ENCODE measurements around the gene COMT.

Gene COMT

GRCh38 chr22:19929586-19930550, 11.7 kb upstream of the COMT start:
- Histone ChIP-seq H3K23ac (ENCODE audit: low read length) (no peak overlapping the region), H4K8ac (ENCODE audit: low read depth, low read length) (no peak overlapping the region), H3K14ac (ENCODE audit: low read length) (no peak overlapping the region), H3K27ac (ENCODE audit: low read depth, low read length) (no peak overlapping the region), H2BK5ac (ENCODE audit: low read depth, low read length, poor library complexity) (no peak overlapping the region), H3K9me3 (ENCODE audit: insufficient read depth, low read depth, low read length) (no peaks in the 10 kb centered on the region), H3K79me2 (ENCODE audit: control insufficient read depth, insufficient read depth, low read length, poor library complexity) (no peaks in the 10 kb centered on the region), H2AK5ac (ENCODE audit: low read length) (no peak overlapping the region), H3K18ac (ENCODE audit: low read length) (no peak overlapping the region), H3K4me3 (ENCODE audit: low read depth, low read length) (no peak overlapping the region), H2AFZ (ENCODE audit: insufficient read depth, low read length, poor library complexity) (no peak overlapping the region), H3K79me1 (ENCODE audit: low read length) (no peaks in the 10 kb centered on the region), H3K4me1 (ENCODE audit: control insufficient read depth in 1 of 2, insufficient read depth in 2 of 2, low read length in 2 of 2) (no peaks in the 10 kb centered on the region), H4K91ac (ENCODE audit: low read depth, low read length) (no peak overlapping the region), H3K27me3 (ENCODE audit: insufficient read depth, low read length) (no peaks in the 10 kb centered on the region), H3K4ac (ENCODE audit: low read depth, low read length) (no peak overlapping the region), H4K12ac (ENCODE audit: low read depth, low read length) (no peak overlapping the region), H2BK12ac (ENCODE audit: low read length) (no peak overlapping the region), H2BK120ac (ENCODE audit: insufficient read depth, low read length, poor library complexity) (no peak overlapping the region), H3K4me2 (ENCODE audit: low read length) (no peak overlapping the region), H3K9ac (ENCODE audit: low read length) (no peak overlapping the region), H3K36me3 (ENCODE audit: control insufficient read depth in 1 of 2, insufficient read depth in 2 of 2, low read length in 2 of 2) (no peaks in the 10 kb centered on the region)
- no CpG with 5 or more reads among the region's 21 CpGs for WGBS (ENCODE audit: extremely low coverage, insufficient coverage, insufficient read length)
- no peak for DNase-seq

DNA sequence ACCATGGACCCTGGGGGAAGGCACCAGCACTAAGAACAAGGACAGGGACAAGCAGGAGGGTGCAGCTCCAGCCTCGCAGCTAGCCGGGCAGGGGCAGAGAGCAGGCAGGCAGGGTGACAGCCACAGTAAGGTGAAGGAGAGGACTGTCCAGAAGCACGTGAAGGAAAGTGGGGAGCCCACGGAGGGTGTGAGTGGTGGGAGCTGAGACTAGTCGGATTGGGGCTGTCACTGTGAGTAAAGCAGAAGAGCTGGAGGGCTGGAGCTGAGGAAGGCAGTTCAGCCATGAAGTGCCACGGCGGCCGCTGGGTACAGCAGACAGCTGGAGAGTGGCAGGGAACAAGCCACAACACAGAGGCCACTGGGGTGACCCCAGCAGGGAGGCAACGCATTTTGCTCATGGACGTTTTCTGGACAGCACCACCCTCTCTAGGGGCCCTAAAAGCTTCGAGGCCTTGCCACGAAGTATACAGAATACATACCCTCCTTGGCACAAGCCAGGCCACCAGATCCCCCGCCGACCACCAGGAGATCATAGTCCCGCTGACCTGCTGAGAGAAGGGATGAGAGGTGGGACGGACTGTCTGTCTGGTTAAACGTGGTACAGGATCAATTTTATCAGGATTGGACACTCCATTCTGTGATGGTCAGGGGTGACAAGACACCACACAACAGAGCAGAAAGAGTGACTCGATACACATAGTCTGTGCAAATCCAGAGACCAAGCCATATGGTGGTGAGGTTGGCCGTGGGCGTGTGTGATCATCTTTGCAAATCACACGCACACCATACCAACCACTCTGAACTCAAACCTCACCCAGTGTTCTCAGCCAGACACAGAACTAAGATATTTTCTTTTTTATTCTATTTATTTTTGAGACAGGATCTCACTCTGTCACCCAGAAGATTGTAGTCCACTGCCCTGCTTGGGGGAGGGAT, 10.8 kb upstream of the COMT start:
- Histone ChIP-seq H4K8ac (ENCODE audit: low read depth, low read length) (no peak overlapping the region), H3K4ac (ENCODE audit: low read depth, low read length) (no peak overlapping the region), H2BK120ac (ENCODE audit: insufficient read depth, low read length, poor library complexity) (no peak overlapping the region), H3K79me1 (ENCODE audit: low read length) (no peaks in the 10 kb centered on the region), H3K36me3 (ENCODE audit: control insufficient read depth in 1 of 2, insufficient read depth in 2 of 2, low read length in 2 of 2) (no peaks in the 10 kb centered on the region), H2AK5ac (ENCODE audit: low read length) (no peak overlapping the region), H4K12ac (ENCODE audit: low read depth, low read length) (no peak overlapping the region), H3K4me1 (ENCODE audit: control insufficient read depth in 1 of 2, insufficient read depth in 2 of 2, low read length in 2 of 2) (no peaks in the 10 kb centered on the region), H3K27ac (ENCODE audit: low read depth, low read length) (no peak overlapping the region), H3K9ac (ENCODE audit: low read length) (no peak overlapping the region), H2BK5ac (ENCODE audit: low read depth, low read length, poor library complexity) (no peak overlapping the region), H4K91ac (ENCODE audit: low read depth, low read length) (no peak overlapping the region), H3K23ac (ENCODE audit: low read length) (no peak overlapping the region), H3K27me3 (ENCODE audit: insufficient read depth, low read length) (no peaks in the 10 kb centered on the region), H3K14ac (ENCODE audit: low read length) (no peak overlapping the region), H3K4me2 (ENCODE audit: low read length) (no peak overlapping the region), H2AFZ (ENCODE audit: insufficient read depth, low read length, poor library complexity) (no peak overlapping the region), H3K79me2 (ENCODE audit: control insufficient read depth, insufficient read depth, low read length, poor library complexity) (no peaks in the 10 kb centered on the region), H3K4me3 (ENCODE audit: low read depth, low read length) (no peak overlapping the region), H3K18ac (ENCODE audit: low read length) (no peak overlapping the region), H3K9me3 (ENCODE audit: insufficient read depth, low read depth, low read length) (no peaks in the 10 kb centered on the region), H2BK12ac (ENCODE audit: low read length) (no peak overlapping the region)
- DNase-seq, result no peak
- no CpG with 5 or more reads among the region's 21 CpGs for WGBS (ENCODE audit: extremely low coverage, insufficient coverage, insufficient read length)

GRCh38 chr22:19931514-19931913, 10.1 kb upstream of the COMT start:
- Histone ChIP-seq H3K27ac (ENCODE audit: low read depth, low read length) (no peak overlapping the region), H3K14ac (ENCODE audit: low read length) (no peak overlapping the region), H3K79me2 (ENCODE audit: control insufficient read depth, insufficient read depth, low read length, poor library complexity) (no peaks in the 10 kb centered on the region), H3K4me1 (ENCODE audit: control insufficient read depth in 1 of 2, insufficient read depth in 2 of 2, low read length in 2 of 2) (no peaks in the 10 kb centered on the region), H3K9ac (ENCODE audit: low read length) (no peak overlapping the region), H3K4me3 (ENCODE audit: low read depth, low read length) (no peak overlapping the region), H4K12ac (ENCODE audit: low read depth, low read length) (no peak overlapping the region), H4K91ac (ENCODE audit: low read depth, low read length) (no peak overlapping the region), H3K4me2 (ENCODE audit: low read length) (no peak overlapping the region), H2BK120ac (ENCODE audit: insufficient read depth, low read length, poor library complexity) (no peak overlapping the region), H3K9me3 (ENCODE audit: insufficient read depth, low read depth, low read length) (peaks cover 3% of the 10 kb centered on the region), H2AK5ac (ENCODE audit: low read length) (no peak overlapping the region), H3K36me3 (ENCODE audit: control insufficient read depth in 1 of 2, insufficient read depth in 2 of 2, low read length in 2 of 2) (no peaks in the 10 kb centered on the region), H2BK12ac (ENCODE audit: low read length) (no peak overlapping the region), H3K23ac (ENCODE audit: low read length) (no peak overlapping the region), H2AFZ (ENCODE audit: insufficient read depth, low read length, poor library complexity) (no peak overlapping the region), H3K18ac (ENCODE audit: low read length) (no peak overlapping the region), H3K79me1 (ENCODE audit: low read length) (no peaks in the 10 kb centered on the region), H3K4ac (ENCODE audit: low read depth, low read length) (no peak overlapping the region), H3K27me3 (ENCODE audit: insufficient read depth, low read length) (no peaks in the 10 kb centered on the region), H2BK5ac (ENCODE audit: low read depth, low read length, poor library complexity) (no peak overlapping the region), H4K8ac (ENCODE audit: low read depth, low read length) (no peak overlapping the region)
- no peak for DNase-seq
- no CpG with 5 or more reads among the region's 8 CpGs for WGBS (ENCODE audit: extremely low coverage, insufficient coverage, insufficient read length)

DNA sequence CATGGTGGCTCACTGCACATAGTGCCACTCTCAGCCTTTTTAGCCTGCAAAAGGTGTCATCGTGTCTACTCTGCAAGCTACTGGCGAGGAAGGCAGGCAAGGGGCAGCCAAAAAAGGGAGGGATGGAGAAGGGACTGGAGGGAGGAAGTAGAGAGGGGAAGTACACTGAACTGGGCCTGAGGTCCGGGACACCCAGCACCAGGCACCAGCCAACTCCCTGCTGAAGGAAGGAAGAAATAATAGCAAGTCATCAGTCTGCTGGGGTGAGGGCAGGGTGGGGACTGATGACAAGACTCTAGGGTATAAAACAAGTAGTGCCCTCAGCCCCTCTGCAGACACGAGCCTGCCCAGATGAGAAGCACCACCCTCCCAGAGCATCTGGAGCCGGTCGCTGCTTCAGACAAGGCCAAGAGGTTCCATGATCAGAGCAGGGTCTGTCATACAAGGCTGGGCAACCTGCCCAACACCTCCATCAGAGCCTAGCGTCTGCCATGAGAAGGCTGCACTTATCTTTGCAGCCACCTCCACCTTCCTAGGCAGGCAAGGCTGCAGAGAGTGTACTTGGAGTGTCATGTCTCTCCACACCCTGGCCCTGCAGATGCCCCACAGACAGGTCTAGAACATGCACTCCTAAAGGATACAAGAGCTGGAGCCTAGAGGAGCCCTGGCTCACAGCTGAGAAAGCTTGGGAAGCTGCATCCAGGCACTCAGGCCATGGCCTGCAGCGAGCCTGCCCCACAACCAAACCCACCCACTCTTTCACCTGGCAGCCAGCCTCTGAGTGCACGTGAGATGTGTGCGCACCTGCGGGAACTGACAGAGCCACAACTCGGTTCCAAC, 9.0 kb upstream of the COMT start:
- H2BK120ac ChIP-seq (ENCODE audit: insufficient read depth, low read length, poor library complexity), result no peak overlapping the region
- no peaks in the 10 kb centered on the region for H3K4me1 ChIP-seq (ENCODE audit: control insufficient read depth in 1 of 2, insufficient read depth in 2 of 2, low read length in 2 of 2)
- no peak overlapping the region for H3K18ac ChIP-seq (ENCODE audit: low read length)
- H2BK12ac ChIP-seq (ENCODE audit: low read length), result no peak overlapping the region
- no peaks in the 10 kb centered on the region for H3K36me3 ChIP-seq (ENCODE audit: control insufficient read depth in 1 of 2, insufficient read depth in 2 of 2, low read length in 2 of 2)
- no peak overlapping the region for H3K9ac ChIP-seq (ENCODE audit: low read length)
- H4K8ac ChIP-seq (ENCODE audit: low read depth, low read length), result no peak overlapping the region
- H2AFZ ChIP-seq (ENCODE audit: insufficient read depth, low read length, poor library complexity), result no peak overlapping the region
- no peak overlapping the region for H4K91ac ChIP-seq (ENCODE audit: low read depth, low read length)
- WGBS (ENCODE audit: extremely low coverage, insufficient coverage, insufficient read length), result no CpG with 5 or more reads among the region's 12 CpGs
- no peak overlapping the region for H3K27ac ChIP-seq (ENCODE audit: low read depth, low read length)
- no peak overlapping the region for H2AK5ac ChIP-seq (ENCODE audit: low read length)
- peaks cover 3% of the 10 kb centered on the region for H3K9me3 ChIP-seq (ENCODE audit: insufficient read depth, low read depth, low read length)
- no peak overlapping the region for H3K4ac ChIP-seq (ENCODE audit: low read depth, low read length)
- H3K23ac ChIP-seq (ENCODE audit: low read length), result no peak overlapping the region
- H3K4me3 ChIP-seq (ENCODE audit: low read depth, low read length), result no peak overlapping the region
- no peak overlapping the region for H3K4me2 ChIP-seq (ENCODE audit: low read length)
- H3K79me1 ChIP-seq (ENCODE audit: low read length), result no peaks in the 10 kb centered on the region
- no peak overlapping the region for H4K12ac ChIP-seq (ENCODE audit: low read depth, low read length)
- DNase-seq, result no peak
- H3K79me2 ChIP-seq (ENCODE audit: control insufficient read depth, insufficient read depth, low read length, poor library complexity), result no peaks in the 10 kb centered on the region
- no peak overlapping the region for H2BK5ac ChIP-seq (ENCODE audit: low read depth, low read length, poor library complexity)
- H3K14ac ChIP-seq (ENCODE audit: low read length), result no peak overlapping the region
- H3K27me3 ChIP-seq (ENCODE audit: insufficient read depth, low read length), result no peaks in the 10 kb centered on the region
